HL-60 (cell line): ENCODE results near the gene RNF220.

Experiments used
- CTCF ChIP-seq: IDR thresholded peaks from one replicate; pipeline ENCODE4 v1.5.1; 2011; ENCODE audit warnings: low read length, control low read depth, inconsistent platforms; ENCODE audit not compliant: insufficient read depth
- GABPA ChIP-seq: IDR thresholded peaks from 2 replicates; pipeline ENCODE4 v1.6.1; 2012; ENCODE audit warnings: low read depth
- POLR2AphosphoS5 ChIP-seq: IDR thresholded peaks from 2 replicates; pipeline ENCODE4 v1.6.1; 2012; ENCODE audit warnings: low read depth
- REST ChIP-seq: IDR thresholded peaks from 2 replicates; pipeline ENCODE4 v1.6.1; 2012; ENCODE audit warnings: low read depth; ENCODE audit not compliant: insufficient replicate concordance
- SPI1 ChIP-seq: IDR thresholded peaks from 2 replicates; pipeline ENCODE4 v1.6.1; 2012; ENCODE audit warnings: low read depth, mild to moderate bottlenecking, borderline replicate concordance

GRCh38 chr1:44594871-44595735 lies 190.0 kb downstream of the RNF220 start:
- TF ChIP-seq REST (no peak), CTCF (peak; percentile 72), GABPA (no peak), POLR2AphosphoS5 (no peak), SPI1 (no peak)
